HG02852 (cell line): ENCODE results near the gene HERC2.
"Not testable (repeated sequence)": the region's sequence is repeated elsewhere in the genome, so short reads cannot be mapped to it uniquely, and the experiment has no call there.

Source experiments
- ATAC-seq: cut with Tn5 transposase; IDR thresholded peaks from one replicate; pipeline ENCODE4 v1.9.1; 2021; ENCODE audit warnings: mild to moderate bottlenecking, moderate library complexity; ENCODE audit not compliant: unreplicated experiment

HERC2 gene

DNA sequence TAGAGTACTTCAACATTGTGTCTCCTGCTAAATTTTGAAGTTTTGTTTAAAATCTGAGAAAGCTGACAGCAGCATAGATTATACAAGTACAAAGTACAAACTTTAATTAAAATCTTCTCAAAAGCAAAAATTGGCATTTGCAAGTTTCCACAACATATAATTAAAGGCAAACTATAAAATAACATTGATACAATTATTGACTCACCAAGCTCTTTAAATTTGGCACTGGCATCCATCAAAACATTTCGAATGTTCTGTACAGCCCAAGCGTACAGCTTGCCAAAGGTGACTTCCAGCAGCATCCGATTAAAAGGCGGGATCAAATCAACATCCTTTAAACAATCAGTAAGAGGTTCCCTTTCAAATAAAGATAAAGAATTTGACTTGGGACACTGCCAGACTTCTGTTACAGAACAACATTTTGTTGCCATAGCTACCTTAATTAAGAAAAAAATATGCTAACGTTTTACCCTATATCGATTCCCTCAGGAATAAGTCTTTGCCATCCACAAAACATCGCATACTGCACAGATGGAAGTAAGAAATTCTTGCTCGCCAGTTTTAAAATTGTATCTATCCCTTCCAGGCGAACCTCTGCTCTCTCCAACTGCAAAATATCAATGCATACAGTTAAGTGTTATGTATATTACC is 92.9 kb downstream of the HERC2 start:
- not testable (repeated sequence) for ATAC-seq

GRCh38 chr15:28228096-28228495 is 93.9 kb downstream of the HERC2 start:
- no peak for ATAC-seq

- ATAC-seq = not testable (repeated sequence)
Measured at GRCh38 chr15:28227303-28227702, 94.7 kb downstream of the HERC2 start.

- ATAC-seq = not testable (repeated sequence)
Measured at GRCh38 chr15:28222612-28223011, 99.4 kb downstream of the HERC2 start.

DNA sequence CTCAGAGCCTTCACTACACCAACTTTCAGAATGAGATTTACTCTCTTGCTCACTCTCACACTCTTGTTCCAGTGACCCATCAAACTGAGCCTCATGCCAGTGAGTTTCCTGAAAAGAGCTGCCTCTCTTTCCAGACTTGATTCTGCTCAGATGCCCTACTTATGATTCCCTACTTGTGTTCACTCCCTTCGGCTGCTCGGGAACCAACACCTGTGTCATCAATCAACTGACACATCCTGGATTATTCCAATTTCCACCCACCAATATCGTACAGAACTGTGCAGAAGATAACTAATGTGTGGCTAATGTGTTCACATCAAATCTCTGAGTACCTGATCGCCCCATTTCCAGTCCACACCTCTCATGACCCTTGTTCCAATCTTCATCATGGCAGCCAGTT is 100.3 kb downstream of the HERC2 start:
- not testable (repeated sequence) for ATAC-seq

- ATAC-seq = no peak
Measured at GRCh38 chr15:28219116-28219515, 102.9 kb downstream of the HERC2 start.

DNA sequence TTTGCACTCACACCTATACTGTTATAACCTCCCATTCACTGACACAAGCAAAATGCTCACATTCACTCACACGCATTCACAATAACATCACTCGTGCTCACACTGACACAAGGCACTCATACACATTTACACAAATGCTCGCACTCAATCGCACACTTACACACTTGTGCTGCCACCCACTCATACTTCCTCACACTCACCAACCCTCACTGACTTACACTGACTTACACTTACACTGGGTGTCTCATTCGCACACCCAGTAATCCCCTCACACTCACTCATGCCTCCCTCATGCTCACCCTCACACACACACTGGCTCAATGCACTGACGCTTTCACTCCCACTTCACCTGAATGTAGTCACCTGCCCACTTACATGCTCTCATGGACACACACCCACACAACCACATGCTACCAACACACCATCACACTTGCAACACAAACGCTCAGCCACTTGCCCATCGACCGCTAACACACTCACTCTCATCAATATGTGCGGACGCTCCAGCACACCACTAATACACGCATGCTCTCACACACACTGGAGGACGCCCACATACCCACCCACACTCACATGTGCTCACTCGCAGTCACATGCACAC is 104.9 kb downstream of the HERC2 start:
- not testable (repeated sequence) for ATAC-seq

- not testable (repeated sequence) for ATAC-seq
Measured at GRCh38 chr15:28215521-28215920, 106.5 kb downstream of the HERC2 start.

- not testable (repeated sequence) for ATAC-seq
Measured at GRCh38 chr15:28214006-28214790, 107.8 kb downstream of the HERC2 start.

GRCh38 chr15:28213393-28213792 is 108.6 kb downstream of the HERC2 start:
- not testable (repeated sequence) for ATAC-seq

DNA sequence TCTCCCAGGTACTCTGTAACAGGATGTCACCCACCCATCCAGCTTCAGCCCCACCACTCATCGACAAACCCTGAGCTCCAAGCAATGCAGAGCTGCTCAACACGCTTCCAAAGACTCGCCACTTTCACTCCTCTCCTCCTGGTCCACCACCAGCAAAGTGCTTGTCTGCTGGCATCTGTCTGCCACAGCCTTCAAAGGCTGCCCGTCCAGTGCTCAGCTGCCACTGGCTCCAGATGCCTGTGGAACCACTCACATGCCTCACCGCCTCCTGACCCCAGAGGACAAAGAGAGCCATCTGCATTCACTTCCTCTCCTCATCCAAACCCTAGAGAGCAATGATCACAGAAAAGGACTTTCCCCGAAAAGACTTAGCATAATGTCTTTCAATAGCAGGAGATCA is 113.4 kb downstream of the HERC2 start:
- ATAC-seq = no peak

GRCh38 chr15:28205640-28206039 is 116.3 kb downstream of the HERC2 start:
- ATAC-seq = not testable (repeated sequence)

DNA sequence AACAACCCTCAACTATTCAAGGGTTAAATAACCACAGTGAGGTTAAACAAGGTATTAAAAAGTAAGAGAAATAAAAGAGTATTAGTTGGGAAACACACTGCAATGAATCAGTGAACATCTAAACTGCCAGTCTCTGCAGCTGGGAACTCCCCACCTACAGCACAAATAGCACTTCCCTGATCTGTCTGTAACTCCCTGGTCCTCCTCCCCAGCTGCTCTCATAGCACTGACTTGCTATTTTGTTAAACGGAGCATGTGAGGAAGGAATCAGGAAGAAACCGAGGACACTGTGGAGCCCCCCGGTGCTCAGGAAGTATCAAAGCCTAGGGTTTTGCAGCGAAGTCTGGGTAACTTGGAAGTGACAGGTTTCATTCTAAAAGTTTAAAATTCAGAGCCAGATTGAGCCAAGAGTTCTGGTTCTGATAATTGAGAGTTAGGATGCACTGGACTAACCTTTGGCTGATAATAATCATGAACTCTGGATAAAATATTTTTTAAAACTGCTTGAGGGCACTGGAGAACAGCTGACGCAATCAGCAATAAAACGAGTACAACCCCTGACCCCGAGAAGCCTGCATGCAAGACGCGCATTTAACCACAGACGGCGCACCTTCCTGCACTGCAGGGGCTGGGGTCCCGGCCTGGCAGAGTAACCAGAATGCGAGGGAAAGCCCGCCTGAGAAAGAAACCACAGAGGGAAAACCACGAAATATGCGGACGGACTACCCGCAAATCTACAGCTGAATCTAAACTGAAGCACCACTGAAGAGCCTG is 118.7 kb downstream of the HERC2 start:
- peak; percentile 52 for ATAC-seq

- not testable (repeated sequence) for ATAC-seq
Measured at GRCh38 chr15:28202124-28202523, 119.9 kb downstream of the HERC2 start.

DNA sequence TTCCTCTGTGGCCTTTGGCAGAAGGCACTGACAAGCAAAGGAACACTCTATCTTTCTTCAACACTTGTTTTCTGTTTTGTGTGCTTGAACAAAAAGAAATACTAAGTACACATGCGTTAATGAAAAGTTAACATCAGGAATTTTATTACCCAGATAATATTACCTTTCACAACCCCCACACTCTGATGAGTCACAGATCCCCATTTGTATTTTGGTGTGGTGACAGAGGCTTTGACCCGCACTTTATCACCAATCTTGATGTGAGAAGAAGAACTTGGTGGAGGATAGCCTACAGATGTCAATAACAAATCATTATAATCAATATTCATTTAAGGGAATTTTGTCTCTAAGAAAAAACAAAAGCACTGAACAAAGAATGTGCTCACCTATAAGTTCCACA is 123.8 kb downstream of the HERC2 start:
- not testable (repeated sequence) for ATAC-seq

GRCh38 chr15:28197694-28198093 is 124.3 kb downstream of the HERC2 start:
- not testable (repeated sequence) for ATAC-seq

DNA sequence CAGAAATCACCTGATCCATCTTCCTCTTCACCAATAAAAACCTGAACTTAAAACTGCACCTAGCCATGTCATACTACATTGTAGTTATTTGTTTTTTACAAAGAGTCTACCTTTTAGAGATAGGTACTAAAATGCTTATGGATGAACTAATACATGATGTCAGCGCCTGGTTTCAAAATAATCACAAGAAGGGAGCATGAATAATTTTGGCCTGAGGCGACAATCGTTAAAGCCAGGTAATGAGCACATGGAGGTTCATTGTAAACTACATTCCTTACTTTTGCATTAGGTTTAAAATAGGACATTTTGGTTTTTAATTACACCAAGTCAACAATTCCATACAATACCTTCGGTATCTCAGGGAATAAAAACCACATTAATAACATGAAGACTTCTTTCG is 125.4 kb downstream of the HERC2 start:
- ATAC-seq = not testable (repeated sequence)

DNA sequence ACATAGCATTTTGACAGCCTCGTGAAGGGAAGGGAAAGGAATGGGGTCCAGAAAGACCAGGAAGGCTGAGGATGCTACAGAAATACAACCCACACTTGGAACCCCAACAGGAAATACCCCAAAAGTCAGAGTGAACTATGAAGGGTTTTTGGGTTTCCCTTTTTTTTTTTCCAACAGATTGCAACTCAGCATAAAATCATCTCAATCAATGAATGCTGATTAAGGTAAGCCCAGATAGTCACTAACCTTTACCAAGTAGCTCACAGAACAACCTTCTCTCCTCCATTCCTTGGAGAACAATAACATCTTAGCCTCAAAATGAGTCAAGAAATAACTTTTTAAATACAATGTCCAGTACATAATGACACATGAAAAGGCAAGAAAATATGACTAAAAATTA is 129.2 kb downstream of the HERC2 start:
- no peak for ATAC-seq

DNA sequence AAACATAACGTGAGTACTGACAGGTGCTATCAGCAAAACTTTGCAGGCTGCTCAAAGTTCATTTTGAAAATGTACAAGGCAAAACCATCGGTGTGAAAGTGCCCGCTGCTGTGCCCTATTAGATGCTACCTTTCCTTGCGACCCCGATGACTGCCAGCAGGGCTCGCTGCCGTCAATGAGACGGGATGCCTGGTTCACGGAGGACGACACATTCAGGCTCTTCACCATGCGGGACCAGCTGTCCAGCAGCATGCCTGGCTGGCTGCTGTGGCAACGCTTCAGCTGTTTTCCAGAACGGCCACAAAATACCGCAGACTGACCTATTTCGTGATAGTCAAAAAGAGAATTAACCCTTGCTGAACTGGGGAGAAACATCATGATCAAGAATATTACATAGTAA is 130.1 kb downstream of the HERC2 start:
- ATAC-seq = no peak

GRCh38 chr15:28190391-28191174 is 131.4 kb downstream of the HERC2 start:
- ATAC-seq = no peak
